ENCODE data around the gene MACF1. TPM values are rescaled to one million over a fixed set of nuclear protein-coding genes. Genes with fewer than 3 reads are reported as not detected.

Gene MACF1
- total RNA-seq, 1 experiment from 2014 or later: 265 TPM

DNA sequence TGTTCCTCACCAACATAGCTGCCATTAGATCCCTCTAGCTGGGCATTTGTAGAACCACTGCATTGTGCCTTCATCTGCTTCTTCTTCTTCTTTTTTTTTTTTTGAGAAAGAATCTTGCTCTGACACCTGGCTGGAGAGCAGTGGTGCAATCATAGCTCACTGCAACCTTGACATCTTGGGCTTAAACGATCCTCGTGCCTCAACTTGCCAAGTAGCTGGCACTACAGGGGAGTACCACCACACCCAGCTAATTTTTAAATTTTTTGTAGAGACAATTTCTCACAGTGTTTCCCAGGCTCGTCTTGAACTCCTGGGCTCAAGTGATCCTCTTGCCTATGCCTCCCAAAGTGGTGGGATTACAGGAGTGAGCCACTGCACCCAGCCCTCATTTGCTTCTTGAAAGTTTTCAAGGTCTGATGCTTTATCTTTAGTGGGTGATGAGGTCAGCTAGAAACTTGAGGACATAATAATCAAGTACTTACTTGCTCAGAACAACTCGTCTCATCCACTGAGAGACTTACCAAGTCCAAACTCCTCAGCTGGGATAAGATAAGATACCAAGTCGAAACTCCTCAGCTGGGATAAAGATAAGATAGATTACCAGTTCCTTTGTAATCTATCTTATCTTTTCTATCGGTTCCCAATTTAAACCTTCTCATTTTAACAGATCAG lies 71.5 kb downstream of the MACF1 start:
- no TSS peak for BruUV-seq (replicated peaks)
- intact Hi-C loops (cut with micrococcal nuclease; ENCODE audit: unreplicated experiment): no loop called here

DNA sequence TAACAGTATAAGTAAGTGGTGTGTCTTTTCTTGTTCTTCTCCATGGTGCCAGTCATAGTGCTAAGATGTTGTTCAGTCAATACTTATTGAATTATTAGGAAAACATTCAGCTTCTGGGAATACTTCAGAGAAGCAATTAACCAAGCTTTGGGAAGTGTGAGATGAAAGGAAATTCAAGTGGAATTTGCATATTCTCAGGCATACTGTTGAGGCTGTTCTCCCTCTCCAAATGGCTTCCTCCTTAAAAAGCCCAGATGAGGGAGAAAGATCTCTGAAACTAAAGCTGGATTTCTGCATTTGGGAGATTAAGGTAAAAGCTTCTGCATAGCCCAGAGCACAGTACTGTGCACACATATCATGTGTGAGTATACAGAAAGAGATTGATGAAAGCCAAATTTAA lies 73.4 kb downstream of the MACF1 start:
- no peaks in the 10 kb centered on the region for H3K36me3 ChIP-seq (ENCODE audit: insufficient read depth, low read length, poor library complexity, severe bottlenecking)
- H3K4me3 ChIP-seq (ENCODE audit: low read depth, low read length, poor library complexity, severe bottlenecking): no peak overlapping the region
- H3K27me3 ChIP-seq (replicated peaks; ENCODE audit: insufficient read depth, low read depth, low read length, poor library complexity): no peaks in the 10 kb centered on the region
- TF ChIP-seq, protein P1, sequence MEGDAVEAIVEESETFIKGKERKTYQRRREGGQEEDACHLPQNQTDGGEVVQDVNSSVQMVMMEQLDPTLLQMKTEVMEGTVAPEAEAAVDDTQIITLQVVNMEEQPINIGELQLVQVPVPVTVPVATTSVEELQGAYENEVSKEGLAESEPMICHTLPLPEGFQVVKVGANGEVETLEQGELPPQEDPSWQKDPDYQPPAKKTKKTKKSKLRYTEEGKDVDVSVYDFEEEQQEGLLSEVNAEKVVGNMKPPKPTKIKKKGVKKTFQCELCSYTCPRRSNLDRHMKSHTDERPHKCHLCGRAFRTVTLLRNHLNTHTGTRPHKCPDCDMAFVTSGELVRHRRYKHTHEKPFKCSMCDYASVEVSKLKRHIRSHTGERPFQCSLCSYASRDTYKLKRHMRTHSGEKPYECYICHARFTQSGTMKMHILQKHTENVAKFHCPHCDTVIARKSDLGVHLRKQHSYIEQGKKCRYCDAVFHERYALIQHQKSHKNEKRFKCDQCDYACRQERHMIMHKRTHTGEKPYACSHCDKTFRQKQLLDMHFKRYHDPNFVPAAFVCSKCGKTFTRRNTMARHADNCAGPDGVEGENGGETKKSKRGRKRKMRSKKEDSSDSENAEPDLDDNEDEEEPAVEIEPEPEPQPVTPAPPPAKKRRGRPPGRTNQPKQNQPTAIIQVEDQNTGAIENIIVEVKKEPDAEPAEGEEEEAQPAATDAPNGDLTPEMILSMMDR (conservative IDR thresholded peaks at IDR 0.05; ENCODE audit: low read depth, low read length): no peak
- TF ChIP-seq EZH2 (IDR thresholded peaks at IDR 0.05; ENCODE audit: borderline replicate concordance, low read depth, low read length, poor library complexity, severe bottlenecking): no peak
- CTCF ChIA-PET: no interaction called here
- BruUV-seq (replicated peaks): no TSS peak
- POLR2A ChIA-PET (ENCODE audit: low non-redundant PET): interaction anchor here (0.5 kb wide), 1 partner anchor 242 kb away, joined by 9 read pairs; no protein-coding TSS in a partner anchor
- H3K9me3 ChIP-seq (ENCODE audit: low read depth, low read length, poor library complexity, severe bottlenecking): no peaks in the 10 kb centered on the region
- DNase-seq (ENCODE audit: low spot score): no peak
- no peaks in the 10 kb centered on the region for H3K4me1 ChIP-seq (ENCODE audit: insufficient read depth, low read length, poor library complexity, severe bottlenecking)
- intact Hi-C loops (cut with micrococcal nuclease; ENCODE audit: unreplicated experiment): no loop called here
- H3K27ac ChIP-seq (ENCODE audit: low read depth, low read length, poor library complexity, severe bottlenecking): no peak overlapping the region

More for the DNA sequence above, 71.5 kb downstream of the MACF1 start:
- ChIA-PET POLR2A (ENCODE audit: low non-redundant PET) (interaction anchor here (0.6 kb wide), 1 partner anchor 18 kb away, joined by 6 read pairs; no protein-coding TSS in a partner anchor), CTCF (no interaction called here)
- Histone ChIP-seq H3K9me3 (ENCODE audit: low read depth, low read length, poor library complexity, severe bottlenecking) (no peaks in the 10 kb centered on the region), H3K36me3 (ENCODE audit: insufficient read depth, low read length, poor library complexity, severe bottlenecking) (no peaks in the 10 kb centered on the region), H3K4me3 (ENCODE audit: low read depth, low read length, poor library complexity, severe bottlenecking) (no peak overlapping the region), H3K27me3 (replicated peaks; ENCODE audit: insufficient read depth, low read depth, low read length, poor library complexity) (no peaks in the 10 kb centered on the region), H3K4me1 (ENCODE audit: insufficient read depth, low read length, poor library complexity, severe bottlenecking) (no peaks in the 10 kb centered on the region), H3K27ac (ENCODE audit: low read depth, low read length, poor library complexity, severe bottlenecking) (no peak overlapping the region)
- TF ChIP-seq, protein P1 (conservative IDR thresholded peaks at IDR 0.05; ENCODE audit: low read depth, low read length): no peak
- TF ChIP-seq EZH2 (IDR thresholded peaks at IDR 0.05; ENCODE audit: borderline replicate concordance, low read depth, low read length, poor library complexity, severe bottlenecking): no peak
- DNase-seq (ENCODE audit: low spot score): no peak

DNA sequence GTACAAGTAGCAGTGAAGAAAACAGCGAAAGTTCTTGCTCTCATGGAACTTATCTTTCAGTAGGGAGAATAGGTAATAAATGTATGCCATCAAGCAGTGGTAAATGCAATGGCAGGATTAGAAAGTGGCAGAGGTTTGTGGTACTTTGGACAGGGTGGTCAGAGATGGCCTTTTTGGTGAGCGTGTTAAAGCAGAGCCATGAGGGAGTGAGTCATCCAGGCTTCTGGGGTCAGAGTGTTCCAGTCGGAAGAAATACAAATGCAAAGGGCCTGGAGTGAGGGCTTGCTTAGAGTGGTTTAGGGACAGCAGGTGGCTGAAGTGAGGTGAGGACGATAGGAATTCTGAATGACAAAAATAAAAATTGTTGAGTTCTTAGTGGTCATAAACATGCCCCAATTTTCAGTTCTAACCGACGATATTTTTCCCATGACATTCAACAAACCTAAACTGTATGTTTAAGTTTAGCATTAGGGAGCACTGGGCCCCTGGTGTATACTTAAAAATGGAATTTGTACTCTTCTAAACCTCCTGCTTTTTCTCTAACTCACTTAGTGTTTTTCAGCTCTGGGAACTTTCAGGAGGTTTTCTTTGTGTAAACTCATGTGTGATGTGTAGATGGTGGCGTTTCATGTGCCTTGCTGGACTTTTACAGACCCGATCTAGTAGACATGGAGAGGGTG lies 78.2 kb downstream of the MACF1 start:
- peaks cover 27% of the 10 kb centered on the region for H3K36me3 ChIP-seq (ENCODE audit: insufficient read depth, low read length, poor library complexity, severe bottlenecking)
- POLR2A ChIA-PET (ENCODE audit: low non-redundant PET): no interaction called here

More for the DNA sequence above, 78.2 kb downstream of the MACF1 start:
- Histone ChIP-seq H3K9me3 (ENCODE audit: low read depth, low read length, poor library complexity, severe bottlenecking) (no peaks in the 10 kb centered on the region), H3K27ac (ENCODE audit: low read depth, low read length, poor library complexity, severe bottlenecking) (no peak overlapping the region), H3K27me3 (replicated peaks; ENCODE audit: insufficient read depth, low read depth, low read length, poor library complexity) (no peaks in the 10 kb centered on the region), H3K4me1 (ENCODE audit: insufficient read depth, low read length, poor library complexity, severe bottlenecking) (no peaks in the 10 kb centered on the region), H3K4me3 (ENCODE audit: low read depth, low read length, poor library complexity, severe bottlenecking) (no peak overlapping the region)
- BruUV-seq (replicated peaks): no TSS peak
- DNase-seq (ENCODE audit: low spot score): no peak
- TF ChIP-seq, protein P1 (conservative IDR thresholded peaks at IDR 0.05; ENCODE audit: low read depth, low read length): no peak
- no peak for TF ChIP-seq EZH2 (IDR thresholded peaks at IDR 0.05; ENCODE audit: borderline replicate concordance, low read depth, low read length, poor library complexity, severe bottlenecking)
- CTCF ChIA-PET: no interaction called here
- intact Hi-C loops (cut with micrococcal nuclease; ENCODE audit: unreplicated experiment): no loop called here

Measured in A673 (cell line).